BE2C (cell line): ENCODE results near the gene PSEN2. TPM values are rescaled to one million over a fixed set of nuclear protein-coding genes. Genes with fewer than 3 reads are reported as not detected.

Source experiments
- DNase-seq: peaks from one replicate; pipeline ENCODE4 v3.0.0-alpha.2; 2020
- H3K27me3 ChIP-seq: fragments of 250-450 bp; sonication (Bioruptor Pico); 2 replicates; pipeline ENCODE4 v1.5.1; 2020; ENCODE audit warnings: mild to moderate bottlenecking
- H3K36me3 ChIP-seq: fragments of 250-450 bp; sonication (Bioruptor Pico); 2 replicates; pipeline ENCODE4 v1.5.1; 2020; ENCODE audit warnings: mild to moderate bottlenecking
- H3K4me1 ChIP-seq: fragments of 250-450 bp; sonication (Bioruptor Pico); 2 replicates; pipeline ENCODE4 v1.5.1; 2020
- H3K4me3 ChIP-seq: 2 replicates; pipeline ENCODE4 v1.5.1; 2011; ENCODE audit warnings: low read depth, low read length
- H3K9me3 ChIP-seq: fragments of 250-450 bp; sonication (Bioruptor Pico); 2 replicates; pipeline ENCODE4 v1.5.1; 2020
- CTCF ChIP-seq: IDR thresholded peaks from 2 replicates; pipeline ENCODE4 v1.5.1; 2012; ENCODE audit warnings: mild to moderate bottlenecking, low read depth, low read length
- polyA plus RNA-seq: library from polyadenylated mRNA; unstranded; fragments of >200 nt; gene quantifications from one replicate; pipeline ENCODE4 v1.2.1, GENCODE V29; 2012; ENCODE audit warnings: low read depth, missing spikeins; ENCODE audit not compliant: insufficient read length, insufficient read depth

The PSEN2 gene
- polyA plus RNA-seq: 9.3 TPM

GRCh38 chr1:226870401-226871279, at the start of gene PSEN2:
PSEN2 (plus strand) TSS chr1:226870616; CDS start chr1:226881908, 11,292 bp downstream.
- TF ChIP-seq CTCF: no peak
- no peaks in the 10 kb centered on the region for H3K4me1 ChIP-seq
- H3K9me3 ChIP-seq: no peaks in the 10 kb centered on the region
- DNase-seq: peak; percentile 73
- H3K36me3 ChIP-seq: no peaks in the 10 kb centered on the region
- peak within 1 kb of the TSS; percentile 62 for H3K4me3 ChIP-seq
- H3K27me3 ChIP-seq: no peaks in the 10 kb centered on the region

- H3K4me1 ChIP-seq: peaks cover 6% of the 10 kb centered on the region; the same call in 1 of the 2 replicates
- H3K27me3 ChIP-seq: no peaks in the 10 kb centered on the region
- no peak for DNase-seq
- H3K9me3 ChIP-seq: no peaks in the 10 kb centered on the region
- no peaks in the 10 kb centered on the region for H3K36me3 ChIP-seq
- TF ChIP-seq CTCF: no peak
- H3K4me3 ChIP-seq: no peak overlapping the region
These were observed 49.3 kb upstream of the PSEN2 start for GRCh38 chr1:226820941-226821718.

GRCh38 chr1:226821719-226822085, 48.7 kb upstream of the PSEN2 start:
- H3K36me3 ChIP-seq: no peaks in the 10 kb centered on the region
- DNase-seq: no peak
- no peak overlapping the region for H3K4me3 ChIP-seq
- no peaks in the 10 kb centered on the region for H3K27me3 ChIP-seq
- TF ChIP-seq CTCF: no peak
- peaks cover 6% of the 10 kb centered on the region; the same call in 1 of the 2 replicates for H3K4me1 ChIP-seq
- H3K9me3 ChIP-seq: no peaks in the 10 kb centered on the region

GRCh38 chr1:226823643-226824042, 46.8 kb upstream of the PSEN2 start:
- no peak for DNase-seq
- TF ChIP-seq CTCF: no peak
- H3K27me3 ChIP-seq: no peaks in the 10 kb centered on the region

GRCh38 chr1:226825037-226825745, 45.2 kb upstream of the PSEN2 start:
- Histone ChIP-seq H3K36me3 (no peaks in the 10 kb centered on the region), H3K9me3 (no peaks in the 10 kb centered on the region), H3K27me3 (no peaks in the 10 kb centered on the region), H3K4me1 (peaks cover 6% of the 10 kb centered on the region; the same call in 1 of the 2 replicates), H3K4me3 (no peak overlapping the region)
- DNase-seq: no peak
- no peak for TF ChIP-seq CTCF

More at GRCh38 chr1:226823643-226824042, 46.8 kb upstream of the PSEN2 start:
- H3K4me3 ChIP-seq: no peak overlapping the region
- peaks cover 6% of the 10 kb centered on the region; the same call in 1 of the 2 replicates for H3K4me1 ChIP-seq
- no peaks in the 10 kb centered on the region for H3K36me3 ChIP-seq
- H3K9me3 ChIP-seq: no peaks in the 10 kb centered on the region
